OCI-LY3 (cell line): ENCODE measurements around the gene PER1.

Source experiments
- CTCF ChIP-seq: fragments of 200-600, 300-600 bp; sonication (generic); IDR thresholded peaks from 2 replicates; pipeline ENCODE4 v1.5.1; 2014; ENCODE audit warnings: antibody characterized with exemption, low read length, low read depth
- EZH2phosphoT487 ChIP-seq: fragments of 200-600 bp; shearing (Covaris generic); IDR thresholded peaks from 2 replicates; pipeline ENCODE4 v1.6.1; 2018; ENCODE audit warnings: antibody characterized with exemption, mixed run types, low read depth

GRCh38 chr17:8101721-8102120, 50.5 kb downstream of the PER1 start:
- TF ChIP-seq CTCF, result no peak
- TF ChIP-seq EZH2phosphoT487, result no peak
